ENCODE data around the gene MYH11. TPM values are rescaled to one million over a fixed set of nuclear protein-coding genes. Genes with fewer than 3 reads are reported as not detected.
"Not testable (repeated sequence)": the region's sequence is repeated elsewhere in the genome, so short reads cannot be mapped to it uniquely, and the experiment has no call there.

Gene MYH11
- total RNA-seq, 1 donor from 2014 or later = 0.31 TPM

DNA sequence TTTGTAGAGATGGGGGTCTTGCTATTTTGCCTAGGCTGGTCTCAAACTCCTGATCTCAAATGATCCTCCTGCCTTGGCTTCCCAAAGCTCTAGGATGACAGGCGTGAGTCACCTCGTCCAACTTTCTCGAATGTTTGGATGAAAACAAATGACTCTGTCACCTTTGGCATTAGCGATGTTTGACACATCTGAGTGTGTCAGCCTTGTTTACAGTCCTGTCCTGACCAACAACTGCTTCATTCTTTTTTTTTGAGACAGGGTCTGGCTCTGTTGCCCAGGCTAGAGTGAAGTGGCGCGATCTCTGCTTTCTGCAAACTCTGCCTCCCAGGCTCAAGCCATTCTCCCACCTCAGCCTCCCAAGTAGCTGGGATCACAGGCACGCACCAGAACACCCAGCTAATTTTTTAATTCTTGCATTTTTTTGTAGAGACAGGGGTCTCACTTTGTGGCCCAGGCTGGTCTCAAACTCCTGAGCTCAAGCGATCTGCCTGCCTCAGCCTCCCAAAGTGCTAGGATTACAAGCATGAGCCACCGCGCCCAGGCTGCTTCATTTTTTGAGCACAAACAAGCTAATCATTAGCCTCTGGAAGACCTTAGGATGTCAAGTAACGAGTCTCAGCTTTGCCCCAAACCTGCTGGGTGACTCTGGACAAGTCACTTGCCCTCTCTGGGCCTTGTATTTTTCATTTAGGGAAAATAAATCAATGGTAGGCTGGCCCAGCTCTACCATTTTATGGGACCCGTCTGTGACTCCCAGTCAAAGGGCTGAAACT, 7.4 kb downstream of the MYH11 start:
- TF ChIP-seq, protein P1, sequence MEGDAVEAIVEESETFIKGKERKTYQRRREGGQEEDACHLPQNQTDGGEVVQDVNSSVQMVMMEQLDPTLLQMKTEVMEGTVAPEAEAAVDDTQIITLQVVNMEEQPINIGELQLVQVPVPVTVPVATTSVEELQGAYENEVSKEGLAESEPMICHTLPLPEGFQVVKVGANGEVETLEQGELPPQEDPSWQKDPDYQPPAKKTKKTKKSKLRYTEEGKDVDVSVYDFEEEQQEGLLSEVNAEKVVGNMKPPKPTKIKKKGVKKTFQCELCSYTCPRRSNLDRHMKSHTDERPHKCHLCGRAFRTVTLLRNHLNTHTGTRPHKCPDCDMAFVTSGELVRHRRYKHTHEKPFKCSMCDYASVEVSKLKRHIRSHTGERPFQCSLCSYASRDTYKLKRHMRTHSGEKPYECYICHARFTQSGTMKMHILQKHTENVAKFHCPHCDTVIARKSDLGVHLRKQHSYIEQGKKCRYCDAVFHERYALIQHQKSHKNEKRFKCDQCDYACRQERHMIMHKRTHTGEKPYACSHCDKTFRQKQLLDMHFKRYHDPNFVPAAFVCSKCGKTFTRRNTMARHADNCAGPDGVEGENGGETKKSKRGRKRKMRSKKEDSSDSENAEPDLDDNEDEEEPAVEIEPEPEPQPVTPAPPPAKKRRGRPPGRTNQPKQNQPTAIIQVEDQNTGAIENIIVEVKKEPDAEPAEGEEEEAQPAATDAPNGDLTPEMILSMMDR (IDR thresholded peaks at IDR 0.05; ENCODE audit: unreplicated experiment) = no peak
- DNase-seq (ENCODE audit: low spot score, unreplicated experiment) = no peak
- no peak overlapping the region for H3K27ac Mint-ChIP-seq
- H3K9me3 Mint-ChIP-seq (ENCODE audit: low read depth) = no peaks in the 10 kb centered on the region
- peaks cover 33% of the 10 kb centered on the region for H3K27me3 Mint-ChIP-seq
- no peaks in the 10 kb centered on the region for H3K36me3 Mint-ChIP-seq (ENCODE audit: insufficient read depth)
- H3K4me1 Mint-ChIP-seq (ENCODE audit: low read depth) = no peaks in the 10 kb centered on the region
- H3K4me3 Mint-ChIP-seq (ENCODE audit: low read depth) = no peak overlapping the region

DNA sequence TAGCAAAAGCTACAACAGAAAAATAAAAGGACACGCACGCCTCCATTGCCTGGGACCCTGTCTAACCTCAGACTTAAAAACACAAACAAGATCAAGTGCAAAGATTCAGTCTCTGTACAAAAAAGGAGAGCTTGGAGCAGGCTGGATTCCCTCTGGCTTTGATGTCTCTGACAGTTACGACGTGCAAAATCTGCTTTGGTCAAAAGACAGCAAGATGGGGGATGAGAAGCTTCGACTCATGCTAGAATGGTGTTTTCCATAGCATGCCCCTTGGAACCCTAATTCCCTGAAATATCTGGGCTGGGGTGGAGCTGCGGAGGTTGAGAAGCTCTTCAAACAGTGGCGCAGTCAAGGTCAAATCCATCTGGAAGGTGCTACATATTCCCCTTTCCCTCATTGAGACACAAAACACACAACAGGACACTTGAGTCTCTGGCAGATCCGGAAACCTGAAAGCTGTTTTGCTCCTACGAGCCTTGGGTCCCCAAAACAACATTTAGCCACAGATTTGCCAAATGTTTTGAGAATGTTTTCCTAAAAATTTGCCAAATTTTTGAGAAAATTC, 9.1 kb downstream of the MYH11 start:
- Mint-ChIP-seq H3K27ac (no peak overlapping the region), H3K27me3 (peaks cover 26% of the 10 kb centered on the region), H3K36me3 (ENCODE audit: insufficient read depth) (no peaks in the 10 kb centered on the region), H3K4me3 (ENCODE audit: low read depth) (no peak overlapping the region), H3K9me3 (ENCODE audit: low read depth) (no peaks in the 10 kb centered on the region), H3K4me1 (ENCODE audit: low read depth) (no peaks in the 10 kb centered on the region)
- DNase-seq (ENCODE audit: low spot score, unreplicated experiment) = no peak
- TF ChIP-seq, protein P1 (IDR thresholded peaks at IDR 0.05; ENCODE audit: unreplicated experiment) = no peak

DNA sequence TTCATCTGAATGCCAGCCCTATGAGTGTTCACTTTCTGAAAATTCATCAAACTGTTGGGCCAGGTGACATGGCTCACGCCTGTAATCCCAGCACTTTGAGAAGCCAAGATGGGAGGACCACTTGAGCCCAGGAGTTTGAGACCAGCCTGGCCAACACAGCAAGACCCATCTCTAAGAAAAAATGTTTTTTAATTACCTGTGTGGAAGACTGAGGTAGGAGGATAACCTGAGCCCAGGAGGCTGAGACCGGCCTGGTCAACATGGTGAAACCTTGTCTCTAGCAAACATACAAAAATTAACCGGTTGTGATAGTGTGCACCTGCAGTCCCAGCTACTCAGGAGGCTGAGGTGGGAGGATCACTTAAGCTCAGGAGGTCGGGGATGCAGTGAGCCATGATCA, 10.3 kb downstream of the MYH11 start:
- H3K27me3 Mint-ChIP-seq = peaks cover 25% of the 10 kb centered on the region
- DNase-seq (ENCODE audit: low spot score, unreplicated experiment) = no peak
- no peak overlapping the region for H3K4me3 Mint-ChIP-seq (ENCODE audit: low read depth)
- H3K27ac Mint-ChIP-seq = no peak overlapping the region
- H3K9me3 Mint-ChIP-seq (ENCODE audit: low read depth) = no peaks in the 10 kb centered on the region
- TF ChIP-seq, protein P1 (IDR thresholded peaks at IDR 0.05; ENCODE audit: unreplicated experiment) = no peak
- H3K4me1 Mint-ChIP-seq (ENCODE audit: low read depth) = no peaks in the 10 kb centered on the region
- no peaks in the 10 kb centered on the region for H3K36me3 Mint-ChIP-seq (ENCODE audit: insufficient read depth)

DNA sequence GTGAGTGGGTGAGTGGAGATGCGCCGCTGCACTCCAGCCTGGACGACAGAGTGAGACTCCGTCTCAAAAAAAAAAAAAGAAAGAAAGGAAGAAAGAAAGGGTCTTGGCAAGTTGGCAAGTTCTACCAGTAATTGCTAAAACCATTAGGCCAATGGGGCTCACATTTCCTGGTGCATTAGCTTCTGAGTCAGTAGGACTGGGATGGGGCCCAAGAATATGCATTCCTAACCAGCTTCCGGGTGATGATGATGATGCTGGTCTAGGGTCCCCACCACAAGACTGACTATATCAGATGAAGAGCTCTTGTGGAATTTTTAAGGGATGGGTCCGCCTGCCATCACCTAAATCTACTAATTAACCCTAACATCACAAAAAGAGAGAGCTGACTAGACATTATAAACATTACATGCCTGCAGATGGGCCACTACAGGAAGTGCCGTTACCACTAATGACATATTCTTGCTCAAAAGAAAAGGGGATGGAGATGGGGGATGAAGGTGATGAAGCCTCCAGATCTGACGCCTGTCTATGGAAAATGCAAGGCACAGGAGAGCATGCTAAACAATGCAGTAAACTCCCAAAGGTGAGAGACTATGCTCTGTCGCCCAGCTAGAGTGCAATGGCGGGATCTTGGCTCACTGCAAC, 13.1 kb downstream of the MYH11 start:
- Mint-ChIP-seq H3K27me3 (peaks cover 20% of the 10 kb centered on the region), H3K4me1 (ENCODE audit: low read depth) (no peaks in the 10 kb centered on the region), H3K9me3 (ENCODE audit: low read depth) (no peaks in the 10 kb centered on the region), H3K36me3 (ENCODE audit: insufficient read depth) (no peaks in the 10 kb centered on the region), H3K27ac (no peak overlapping the region), H3K4me3 (ENCODE audit: low read depth) (no peak overlapping the region)
- DNase-seq (ENCODE audit: low spot score, unreplicated experiment) = no peak
- TF ChIP-seq, protein P1 (IDR thresholded peaks at IDR 0.05; ENCODE audit: unreplicated experiment) = no peak

DNA sequence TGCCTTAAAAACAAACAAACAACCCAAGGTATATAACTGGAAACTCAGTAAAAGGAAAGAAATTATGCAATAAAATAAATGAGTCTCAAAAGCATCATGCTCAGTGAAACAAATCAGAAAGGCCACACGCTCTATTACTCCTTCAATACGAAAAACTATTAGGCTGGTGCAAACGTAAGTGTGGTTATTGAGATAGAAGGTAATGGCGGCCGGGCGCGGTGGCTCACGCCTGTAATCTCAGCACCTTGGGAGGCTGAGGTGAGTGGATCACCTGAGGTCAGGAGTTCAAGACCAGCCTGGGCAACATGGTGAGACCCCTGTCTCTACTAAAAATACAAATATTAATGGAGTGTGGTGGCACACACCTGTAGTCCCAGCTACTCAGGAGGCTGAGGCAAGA, 17.6 kb downstream of the MYH11 start:
- not testable (repeated sequence) for H3K4me1 Mint-ChIP-seq (ENCODE audit: low read depth); DNase-seq (ENCODE audit: low spot score, unreplicated experiment); H3K27me3 Mint-ChIP-seq; H3K27ac Mint-ChIP-seq; H3K36me3 Mint-ChIP-seq (ENCODE audit: insufficient read depth); H3K9me3 Mint-ChIP-seq (ENCODE audit: low read depth); H3K4me3 Mint-ChIP-seq (ENCODE audit: low read depth)
